Neural progenitor cell (in vitro differentiated cells): ENCODE data around the gene TRRAP.

Experiments used
- CTCF ChIP-seq: fragments of 200-600 bp; sonication (generic); IDR thresholded peaks from 2 replicates; pipeline ENCODE4 v1.5.1; 2017; ENCODE audit warnings: antibody characterized with exemption, mild to moderate bottlenecking
- EZH2phosphoT487 ChIP-seq: fragments of 200-600 bp; sonication (generic); IDR thresholded peaks from 2 replicates; pipeline ENCODE4 v1.6.1; 2017; ENCODE audit warnings: antibody characterized with exemption

- peak; percentile 87 for TF ChIP-seq CTCF
- no peak for TF ChIP-seq EZH2phosphoT487
Observed at GRCh38 chr7:99040104-99040958, 162.0 kb downstream of the TRRAP start.
